ENCODE data around the gene NEDD9.

The NEDD9 gene

GRCh38 chr6:11233673-11234573 lies 1.5 kb upstream of the NEDD9 start:
- DNase-seq: no peak

- DNase-seq: no peak
Observed at GRCh38 chr6:11232770-11233626, 530 bp upstream of the NEDD9 start.

- peak; percentile 78 for DNase-seq
Observed at GRCh38 chr6:11231564-11232192, 790 bp downstream of the NEDD9 start.

GRCh38 chr6:11231108-11231463 lies 1.4 kb downstream of the NEDD9 start:
- DNase-seq: no peak

- DNase-seq: no peak
Observed at GRCh38 chr6:11230158-11231107, 2.0 kb downstream of the NEDD9 start.

GRCh38 chr6:11229655-11230046 lies 2.8 kb downstream of the NEDD9 start:
- no peak for DNase-seq

GRCh38 chr6:11228935-11229654 lies 3.4 kb downstream of the NEDD9 start:
- no peak for DNase-seq

GRCh38 chr6:11227698-11228097 lies 4.8 kb downstream of the NEDD9 start:
- no peak for DNase-seq

- DNase-seq: no peak
Observed at GRCh38 chr6:11226005-11226404, 6.5 kb downstream of the NEDD9 start.

- DNase-seq: no peak
Observed at GRCh38 chr6:11224966-11225463, 7.5 kb downstream of the NEDD9 start.

- DNase-seq: peak; percentile 87
Observed at GRCh38 chr6:11224252-11224965, 8.1 kb downstream of the NEDD9 start.

- DNase-seq: no peak
Observed at GRCh38 chr6:11223286-11223864, 9.1 kb downstream of the NEDD9 start.

- DNase-seq: no peak
Observed at GRCh38 chr6:11222385-11223277, 9.8 kb downstream of the NEDD9 start.

- DNase-seq: no peak
Observed at GRCh38 chr6:11221623-11222384, 10.7 kb downstream of the NEDD9 start.

- DNase-seq: no peak
Observed at GRCh38 chr6:11219400-11219834, 13.1 kb downstream of the NEDD9 start.

- no peak for DNase-seq
Observed at GRCh38 chr6:11218538-11219399, 13.7 kb downstream of the NEDD9 start.

- DNase-seq: no peak
Observed at GRCh38 chr6:11218102-11218442, 14.4 kb downstream of the NEDD9 start.

Data from fibroblast of skin of back (primary cell).